Measurements from ENCODE around the gene NSUN5. TPM values are rescaled to one million over a fixed set of nuclear protein-coding genes. Genes with fewer than 3 reads are reported as not detected.
"Not testable (repeated sequence)": the region's sequence is repeated elsewhere in the genome, so short reads cannot be mapped to it uniquely, and the experiment has no call there.

Gene NSUN5
- total RNA-seq, 3 donors from 2014 or later (not counting 1 experiment from before 2014, with no cell fraction given) = 35.9 to 39.3 (median 37.4) TPM

DNA sequence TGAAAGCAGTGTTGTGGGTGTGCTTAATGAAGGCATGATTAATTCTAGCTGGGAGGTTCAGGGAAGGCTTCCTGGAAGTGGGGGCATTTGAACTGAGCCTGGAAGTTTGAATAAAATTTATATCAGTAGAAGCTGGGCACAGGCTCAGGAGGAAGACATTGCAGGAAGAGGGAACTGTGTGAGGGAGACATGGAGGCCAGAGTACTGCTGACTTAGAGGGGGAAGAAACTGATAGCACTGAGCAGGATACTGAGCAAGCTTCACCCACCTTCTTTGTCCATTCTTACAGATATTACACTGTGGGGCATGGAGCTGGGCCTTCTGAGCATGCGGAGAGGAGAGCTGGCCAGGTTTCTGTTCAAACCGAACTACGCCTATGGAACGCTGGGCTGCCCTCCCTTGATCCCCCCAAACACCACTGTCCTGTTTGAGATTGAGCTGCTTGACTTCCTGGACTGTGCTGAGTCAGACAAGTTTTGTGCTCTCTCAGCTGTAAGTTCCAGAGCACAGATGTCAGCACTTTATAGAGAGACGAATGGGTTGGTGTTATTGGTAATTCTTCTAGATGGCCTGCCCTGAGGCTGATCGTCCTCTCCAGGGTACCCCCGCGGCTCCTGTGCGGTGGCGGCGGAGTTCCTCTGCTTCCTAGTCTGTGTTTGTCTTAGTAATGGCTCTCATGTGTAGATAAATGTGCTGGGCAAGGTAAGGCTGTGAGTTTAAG lies 21.4 kb upstream of the NSUN5 start:
- no peak for DNase-seq
- Mint-ChIP-seq H3K27me3 (ENCODE audit: low read depth in 2 of 2) (peaks cover 0 to 7% of the 10 kb centered on the region in 2 donors), H3K9me3 (no peaks in the 10 kb centered on the region), H3K27ac (no peak overlapping the region), H3K4me3 (no peak overlapping the region), H3K4me1 (peaks cover 0 to 8% of the 10 kb centered on the region in 2 donors), H3K36me3 (no peaks in the 10 kb centered on the region)
- H3K27me3 ChIP-seq (ENCODE audit: control insufficient read depth, insufficient read depth, low read length) = no peaks in the 10 kb centered on the region
- no peaks in the 10 kb centered on the region for H3K9me3 ChIP-seq (ENCODE audit: control insufficient read depth, insufficient read depth, low read length)
- ATAC-seq = no peak
- H3K4me1 ChIP-seq (ENCODE audit: control insufficient read depth, insufficient read depth, low read length) = no peaks in the 10 kb centered on the region
- intact Hi-C loops (cut with micrococcal nuclease) = no loop called here
- TF ChIP-seq, protein P1, sequence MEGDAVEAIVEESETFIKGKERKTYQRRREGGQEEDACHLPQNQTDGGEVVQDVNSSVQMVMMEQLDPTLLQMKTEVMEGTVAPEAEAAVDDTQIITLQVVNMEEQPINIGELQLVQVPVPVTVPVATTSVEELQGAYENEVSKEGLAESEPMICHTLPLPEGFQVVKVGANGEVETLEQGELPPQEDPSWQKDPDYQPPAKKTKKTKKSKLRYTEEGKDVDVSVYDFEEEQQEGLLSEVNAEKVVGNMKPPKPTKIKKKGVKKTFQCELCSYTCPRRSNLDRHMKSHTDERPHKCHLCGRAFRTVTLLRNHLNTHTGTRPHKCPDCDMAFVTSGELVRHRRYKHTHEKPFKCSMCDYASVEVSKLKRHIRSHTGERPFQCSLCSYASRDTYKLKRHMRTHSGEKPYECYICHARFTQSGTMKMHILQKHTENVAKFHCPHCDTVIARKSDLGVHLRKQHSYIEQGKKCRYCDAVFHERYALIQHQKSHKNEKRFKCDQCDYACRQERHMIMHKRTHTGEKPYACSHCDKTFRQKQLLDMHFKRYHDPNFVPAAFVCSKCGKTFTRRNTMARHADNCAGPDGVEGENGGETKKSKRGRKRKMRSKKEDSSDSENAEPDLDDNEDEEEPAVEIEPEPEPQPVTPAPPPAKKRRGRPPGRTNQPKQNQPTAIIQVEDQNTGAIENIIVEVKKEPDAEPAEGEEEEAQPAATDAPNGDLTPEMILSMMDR (IDR thresholded peaks at IDR 0.05) = no peak
- 65% methylated on average over 11 of the region's 11 CpGs for WGBS (ENCODE audit: insufficient coverage)
- H3K27ac ChIP-seq (ENCODE audit: low read length) = no peak overlapping the region
- H3K36me3 ChIP-seq (ENCODE audit: control insufficient read depth, insufficient read depth, low read length) = no peaks in the 10 kb centered on the region
- no peak overlapping the region for H3K4me3 ChIP-seq (ENCODE audit: low read length)

DNA sequence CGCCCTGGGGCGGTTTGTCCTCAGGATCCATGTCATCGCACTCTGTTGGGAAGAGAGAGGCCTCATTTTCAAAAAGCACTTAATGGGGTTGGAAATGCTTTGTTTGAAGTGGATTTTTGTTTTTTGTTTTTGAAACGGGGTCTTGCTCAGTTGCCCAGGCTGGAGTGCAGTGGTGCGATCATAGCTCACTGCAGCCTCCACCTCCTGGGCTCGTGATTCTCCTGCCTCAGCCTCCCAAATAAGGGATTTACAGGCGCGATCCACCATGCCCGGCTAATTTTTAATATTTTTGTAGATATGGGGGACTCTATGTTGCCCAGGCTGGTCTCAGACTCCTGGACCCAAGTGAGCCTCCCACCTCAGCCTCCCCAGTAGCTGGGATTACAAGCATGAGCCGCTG lies 20.1 kb upstream of the NSUN5 start:
- Histone ChIP-seq H3K4me1 (ENCODE audit: control insufficient read depth, insufficient read depth, low read length) (peaks cover 10% of the 10 kb centered on the region), H3K9me3 (ENCODE audit: control insufficient read depth, insufficient read depth, low read length) (no peaks in the 10 kb centered on the region), H3K4me3 (ENCODE audit: low read length) (no peak overlapping the region), H3K27me3 (ENCODE audit: control insufficient read depth, insufficient read depth, low read length) (no peaks in the 10 kb centered on the region), H3K27ac (ENCODE audit: low read length) (no peak overlapping the region), H3K36me3 (ENCODE audit: control insufficient read depth, insufficient read depth, low read length) (no peaks in the 10 kb centered on the region)
- Mint-ChIP-seq H3K4me3 (no peak overlapping the region), H3K9me3 (no peaks in the 10 kb centered on the region), H3K4me1 (peaks cover 7 to 14% of the 10 kb centered on the region in 2 donors), H3K36me3 (no peaks in the 10 kb centered on the region), H3K27ac (no peak overlapping the region), H3K27me3 (ENCODE audit: low read depth in 2 of 2) (peaks cover 0 to 7% of the 10 kb centered on the region in 2 donors)
- WGBS (ENCODE audit: insufficient coverage) = 94% methylated on average over 10 of the region's 10 CpGs
- intact Hi-C loops (cut with micrococcal nuclease) = no loop called here
- ATAC-seq = no peak
- DNase-seq = no peak
- TF ChIP-seq, protein P1 (IDR thresholded peaks at IDR 0.05) = no peak

GRCh38 chr7:73327922-73328321 lies 19.3 kb upstream of the NSUN5 start, which contains the start of the genes FKBP6 and TRIM50:
Gene FKBP6, plus strand, starts transcription at chr7:73328161. Its CDS starts 268 bp downstream, at chr7:73328429.
Gene TRIM50, minus strand, starts transcription at chr7:73328082. Its CDS starts 3,295 bp downstream, at chr7:73324787.
- H3K27ac Mint-ChIP-seq; intact Hi-C loops (cut with micrococcal nuclease); H3K36me3 ChIP-seq (ENCODE audit: control insufficient read depth, insufficient read depth, low read length); H3K4me3 Mint-ChIP-seq; H3K9me3 ChIP-seq (ENCODE audit: control insufficient read depth, insufficient read depth, low read length); H3K27ac ChIP-seq (ENCODE audit: low read length); ATAC-seq; H3K9me3 Mint-ChIP-seq; DNase-seq; H3K36me3 Mint-ChIP-seq; H3K4me3 ChIP-seq (ENCODE audit: low read length); H3K27me3 Mint-ChIP-seq (ENCODE audit: low read depth in 2 of 2); H3K27me3 ChIP-seq (ENCODE audit: control insufficient read depth, insufficient read depth, low read length): not testable (repeated sequence)
- H3K4me1 ChIP-seq (ENCODE audit: control insufficient read depth, insufficient read depth, low read length) = peaks cover 13% of the 10 kb centered on the region
- WGBS (ENCODE audit: insufficient coverage) = 97% methylated on average over 32 of the region's 43 CpGs
- peaks cover 9 to 11% of the 10 kb centered on the region in 2 donors for H3K4me1 Mint-ChIP-seq

DNA sequence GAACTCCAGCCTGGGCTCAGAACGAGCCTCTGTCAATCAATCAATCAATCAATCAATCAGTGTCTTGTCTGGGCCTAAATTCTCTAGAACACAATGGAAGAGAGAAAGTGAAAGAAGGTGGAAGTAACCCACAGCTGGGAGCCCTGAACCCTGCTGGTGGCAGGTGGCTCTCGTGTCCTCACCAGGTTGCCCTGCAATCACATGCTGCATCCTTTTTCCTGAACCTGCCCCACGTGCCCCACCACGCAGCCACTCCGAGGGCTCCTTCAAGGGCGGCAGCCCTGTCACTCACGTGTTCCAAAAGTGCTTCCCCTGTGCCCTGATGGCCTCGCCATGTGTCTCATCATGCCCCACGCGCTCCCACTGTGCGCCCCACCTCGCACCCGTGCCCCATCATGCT lies 18.8 kb upstream of the NSUN5 start:
- H3K27me3 ChIP-seq (ENCODE audit: control insufficient read depth, insufficient read depth, low read length); H3K27ac Mint-ChIP-seq; intact Hi-C loops (cut with micrococcal nuclease); DNase-seq; ATAC-seq; H3K36me3 Mint-ChIP-seq; H3K9me3 Mint-ChIP-seq; H3K4me3 ChIP-seq (ENCODE audit: low read length); H3K27ac ChIP-seq (ENCODE audit: low read length); H3K9me3 ChIP-seq (ENCODE audit: control insufficient read depth, insufficient read depth, low read length); H3K4me3 Mint-ChIP-seq; H3K36me3 ChIP-seq (ENCODE audit: control insufficient read depth, insufficient read depth, low read length): not testable (repeated sequence)
- 90% methylated on average over 6 of the region's 13 CpGs for WGBS (ENCODE audit: insufficient coverage)
- Mint-ChIP-seq H3K4me1 (peaks cover 9 to 11% of the 10 kb centered on the region in 2 donors), H3K27me3 (ENCODE audit: low read depth in 2 of 2) (peaks cover 0 to 12% of the 10 kb centered on the region in 2 donors)
- peaks cover 13% of the 10 kb centered on the region for H3K4me1 ChIP-seq (ENCODE audit: control insufficient read depth, insufficient read depth, low read length)

DNA sequence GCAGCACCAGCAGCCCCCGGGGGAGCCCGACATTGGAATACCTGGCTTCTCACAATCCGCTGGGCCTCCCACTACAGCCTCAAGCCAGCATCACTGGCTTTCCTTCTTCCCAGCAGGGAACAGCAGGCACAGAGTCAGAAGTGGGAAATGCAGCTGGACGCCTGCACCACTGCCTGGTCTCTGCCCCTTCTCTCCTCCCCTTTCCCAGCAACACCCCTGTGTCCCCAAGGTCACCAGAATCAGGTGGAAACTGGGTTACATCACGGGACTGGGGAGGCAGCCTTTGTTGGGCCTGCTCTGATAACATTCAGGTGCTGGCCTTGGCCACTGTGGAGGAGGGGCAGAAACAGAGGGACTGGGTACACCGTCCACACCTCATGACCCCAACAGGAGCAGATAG lies 16.8 kb upstream of the NSUN5 start:
- H3K4me3 ChIP-seq (ENCODE audit: low read length); H3K27ac Mint-ChIP-seq; H3K27ac ChIP-seq (ENCODE audit: low read length); DNase-seq; H3K36me3 Mint-ChIP-seq; H3K4me3 Mint-ChIP-seq; H3K9me3 Mint-ChIP-seq; H3K9me3 ChIP-seq (ENCODE audit: control insufficient read depth, insufficient read depth, low read length); H3K36me3 ChIP-seq (ENCODE audit: control insufficient read depth, insufficient read depth, low read length); H3K27me3 ChIP-seq (ENCODE audit: control insufficient read depth, insufficient read depth, low read length); ATAC-seq: not testable (repeated sequence)
- intact Hi-C loops (cut with micrococcal nuclease) = loop anchor here (2.0 kb wide), 1 partner anchor 125 kb away; no protein-coding TSS in a partner anchor
- peaks cover 9 to 11% of the 10 kb centered on the region in 2 donors for H3K4me1 Mint-ChIP-seq
- H3K4me1 ChIP-seq (ENCODE audit: control insufficient read depth, insufficient read depth, low read length) = peaks cover 13% of the 10 kb centered on the region
- 94% methylated on average over 5 of the region's 6 CpGs for whole genome bisulfite sequencing (ENCODE audit: insufficient coverage)
- peaks cover 0 to 13% of the 10 kb centered on the region in 2 donors for H3K27me3 Mint-ChIP-seq (ENCODE audit: low read depth in 2 of 2)
